HG03571 (cell line): ENCODE data around the gene PIEZO2.

Experiments used
- ATAC-seq: cut with Tn5 transposase; IDR thresholded peaks from one replicate; pipeline ENCODE4 v1.9.1; 2021; ENCODE audit not compliant: unreplicated experiment

PIEZO2 gene

DNA sequence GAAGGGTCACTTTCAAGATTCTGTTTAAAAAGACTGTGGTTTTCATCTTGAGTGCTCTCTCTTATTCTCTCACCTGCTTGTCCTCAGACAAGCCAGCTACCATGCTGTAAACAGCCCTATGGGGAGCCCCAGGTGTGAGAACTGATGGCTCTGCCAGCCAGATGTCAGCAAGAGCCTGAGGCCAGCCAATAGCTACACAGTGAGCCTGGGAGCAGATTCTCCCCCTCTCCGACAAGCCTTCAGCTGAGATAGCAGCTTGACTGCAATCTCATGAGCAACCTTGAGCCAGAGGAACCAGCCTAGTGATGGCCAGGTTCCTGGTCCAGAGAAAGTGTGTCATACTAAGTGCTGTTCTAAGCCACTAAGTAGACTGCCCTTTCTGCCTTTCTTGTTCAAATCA lies 351.5 kb downstream of the PIEZO2 start:
- no peak for ATAC-seq

DNA sequence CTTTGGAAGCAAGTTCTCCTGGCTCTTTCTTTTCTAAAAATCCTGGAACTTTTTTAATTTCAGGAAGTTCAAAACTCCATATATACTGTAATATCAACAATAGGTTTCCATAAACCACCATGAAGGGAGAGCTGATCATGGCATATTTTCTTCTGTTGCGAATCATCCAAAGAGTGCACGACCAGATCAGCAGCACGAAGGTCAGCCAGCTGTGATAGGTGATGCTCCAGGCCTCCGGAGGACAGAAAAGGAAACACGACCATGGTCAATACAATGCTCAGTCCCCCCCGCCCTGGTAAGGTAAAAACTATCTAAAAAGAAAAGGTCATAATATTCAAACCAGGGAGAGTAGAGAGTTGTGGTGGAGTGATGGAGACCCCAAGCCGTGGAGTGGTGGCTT lies 354.6 kb downstream of the PIEZO2 start:
- no peak for ATAC-seq

DNA sequence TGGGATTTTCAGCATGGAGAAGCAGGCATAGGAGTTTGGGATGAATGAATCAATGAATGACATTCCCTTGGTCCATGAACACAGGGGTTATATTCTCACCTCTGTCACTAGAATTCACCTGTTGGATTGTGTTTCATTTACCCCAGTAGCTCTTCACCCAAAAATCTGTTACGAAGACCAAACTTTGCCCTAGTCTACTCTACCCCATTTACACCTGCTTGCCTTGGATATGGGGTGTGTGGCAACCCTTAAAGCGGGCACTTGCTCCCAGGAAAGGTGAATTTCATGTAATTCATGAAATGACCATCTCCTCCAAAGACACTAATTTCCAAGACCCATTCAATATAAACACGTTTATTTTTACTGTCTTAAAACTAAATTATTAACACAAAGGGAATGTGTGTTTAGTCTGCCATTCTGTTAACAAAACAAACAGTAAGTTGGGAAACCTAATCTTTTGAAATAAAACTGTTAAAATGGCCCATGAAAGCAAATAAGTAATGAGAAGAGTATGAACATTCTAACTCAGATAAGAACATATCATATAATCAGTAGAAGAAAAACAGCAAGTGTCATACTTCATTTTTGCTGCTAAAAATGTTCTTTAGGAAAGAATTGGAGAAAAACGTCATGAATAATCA lies 355.5 kb downstream of the PIEZO2 start:
- ATAC-seq = no peak

DNA sequence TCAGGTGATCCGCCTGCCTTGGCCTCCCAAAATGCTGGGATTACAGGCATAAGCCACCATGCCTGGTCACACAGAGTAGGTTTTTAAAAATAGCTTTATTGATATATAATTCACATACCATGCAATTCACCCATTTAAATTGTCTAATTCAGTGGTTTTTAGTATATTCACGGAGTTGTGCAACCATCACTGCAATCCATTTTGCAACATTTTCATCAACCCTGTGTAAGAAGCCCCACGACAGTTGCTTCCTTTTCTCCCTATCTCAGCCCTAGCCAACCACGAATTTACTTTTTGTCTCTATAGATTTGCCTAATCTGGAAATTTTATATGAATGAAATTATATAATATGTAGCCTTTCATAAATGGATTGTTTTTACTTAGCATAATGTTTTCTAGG lies 357.2 kb downstream of the PIEZO2 start:
- ATAC-seq = no peak

DNA sequence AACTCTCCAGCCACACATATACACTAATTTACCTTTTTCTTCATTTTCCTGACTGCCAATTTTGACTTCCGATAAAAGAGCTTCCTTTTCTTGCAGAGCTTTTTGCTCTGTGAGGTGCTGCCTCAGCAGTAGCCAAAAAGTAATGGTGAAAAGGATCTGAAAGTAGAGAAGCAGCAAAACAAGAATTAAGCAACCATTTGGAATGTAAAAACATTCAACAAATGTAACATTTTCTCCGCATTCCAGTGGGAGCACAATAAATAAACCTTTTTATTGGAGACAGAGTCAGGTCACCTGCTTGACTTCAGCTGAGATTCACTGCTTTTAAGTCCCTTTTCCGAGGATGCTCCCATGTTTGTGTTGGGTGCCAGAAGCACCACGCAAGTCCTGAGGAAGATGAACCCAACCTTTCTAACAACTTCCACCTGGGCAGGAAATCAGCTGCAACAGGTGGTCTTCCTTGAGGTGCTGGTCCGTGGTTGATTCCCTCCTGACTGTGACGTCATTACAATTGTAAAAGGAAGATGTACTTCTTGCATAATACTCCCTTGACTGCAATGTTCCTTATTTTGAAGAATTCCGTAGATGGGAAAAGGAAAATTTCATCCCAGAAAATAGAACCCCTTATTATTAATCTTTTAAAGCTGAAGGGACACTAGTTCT lies 358.1 kb downstream of the PIEZO2 start:
- no peak for ATAC-seq

DNA sequence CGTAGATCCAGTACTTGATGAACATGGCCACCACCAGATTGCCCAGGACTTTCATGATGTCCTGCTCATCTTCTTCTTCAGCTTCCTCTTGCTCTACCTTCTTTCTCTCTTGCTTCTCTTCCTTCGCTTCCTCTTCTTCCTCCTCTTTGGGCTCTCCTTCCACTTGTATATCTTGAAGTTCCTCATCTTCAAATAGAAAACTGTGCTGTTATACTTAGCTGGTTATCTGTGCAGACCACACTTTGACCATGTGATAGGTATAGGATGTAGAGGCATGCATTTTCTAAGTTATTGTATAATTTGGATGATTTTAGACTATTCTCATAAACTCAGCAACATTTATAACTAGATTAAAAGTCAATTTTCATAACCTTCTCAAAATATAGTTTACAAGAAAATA lies 360.2 kb downstream of the PIEZO2 start:
- ATAC-seq = no peak

DNA sequence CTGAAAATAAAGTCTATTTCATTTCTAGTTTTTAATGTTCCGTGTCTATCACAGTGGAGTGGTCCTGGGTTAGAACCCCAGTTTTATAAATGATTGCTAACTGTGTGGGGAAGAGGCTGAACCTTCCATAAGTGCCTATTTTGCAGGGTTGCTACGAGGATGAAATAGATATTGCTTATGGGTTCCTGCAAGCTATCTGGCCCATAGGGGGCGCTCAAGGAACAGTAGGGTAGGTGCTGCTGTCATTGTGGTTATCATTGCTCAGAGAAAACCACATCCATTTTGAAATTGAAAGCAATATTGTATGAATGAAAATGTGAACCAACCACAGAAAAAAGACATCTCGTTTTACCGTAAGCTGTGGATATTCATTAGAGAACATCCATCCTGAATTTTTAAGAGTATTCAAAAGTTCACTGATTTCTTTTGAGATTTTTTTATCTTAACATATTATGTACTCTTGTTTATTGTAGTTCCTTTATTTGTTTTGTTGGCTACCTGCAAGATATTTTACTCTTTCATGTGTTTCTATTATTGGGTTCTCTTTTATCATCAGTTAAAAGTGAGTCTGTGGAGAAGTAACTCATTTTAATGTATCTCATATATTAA lies 362.0 kb downstream of the PIEZO2 start:
- peak; percentile 96 for ATAC-seq

DNA sequence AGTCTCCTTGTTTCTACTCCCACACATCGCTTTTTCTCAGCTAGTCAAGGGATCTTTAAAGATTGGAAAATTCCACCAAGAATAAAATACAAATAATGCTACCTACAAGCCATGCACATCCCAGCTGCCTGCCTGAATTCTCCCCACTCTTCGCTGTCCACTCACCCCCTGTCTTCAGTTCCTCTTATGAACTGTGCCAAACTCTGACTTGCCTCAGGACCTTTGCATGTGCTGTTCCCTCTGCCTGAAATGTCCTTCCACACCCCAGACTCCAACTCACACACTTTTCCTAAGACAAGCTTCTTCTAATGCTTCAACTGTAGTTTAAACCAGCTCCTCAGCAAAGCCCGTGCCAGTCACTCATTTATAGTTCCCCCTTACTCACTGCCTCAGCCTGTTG lies 363.6 kb downstream of the PIEZO2 start:
- ATAC-seq = no peak

DNA sequence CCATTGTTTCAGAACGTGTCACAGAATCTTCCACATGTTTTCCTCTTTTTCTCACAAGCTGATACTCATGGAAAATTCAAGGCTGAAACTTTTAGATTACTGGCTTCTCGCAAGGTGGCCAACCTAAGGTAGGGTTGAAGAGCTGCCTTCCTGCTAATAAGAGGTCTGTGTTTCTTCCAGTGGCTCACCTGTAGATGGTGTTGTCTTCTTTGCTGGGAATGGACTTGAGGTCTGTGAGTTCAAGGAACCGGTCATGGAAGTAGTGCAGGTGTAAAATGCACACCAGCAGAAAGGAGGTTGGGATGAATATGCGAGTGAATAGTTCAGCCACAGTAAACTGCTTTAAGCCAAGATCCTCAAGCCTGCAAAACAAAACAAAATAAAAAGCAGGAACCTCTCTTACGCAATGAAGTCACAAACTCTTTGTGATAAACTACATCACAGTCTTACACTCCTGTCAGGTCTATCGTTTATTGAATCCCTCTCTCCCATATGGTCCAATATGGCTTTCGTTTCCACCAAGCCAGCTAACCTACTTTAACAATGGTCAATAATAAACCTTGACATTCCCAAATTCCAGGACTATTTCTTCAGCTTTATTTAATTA lies 364.7 kb downstream of the PIEZO2 start:
- no peak for ATAC-seq

DNA sequence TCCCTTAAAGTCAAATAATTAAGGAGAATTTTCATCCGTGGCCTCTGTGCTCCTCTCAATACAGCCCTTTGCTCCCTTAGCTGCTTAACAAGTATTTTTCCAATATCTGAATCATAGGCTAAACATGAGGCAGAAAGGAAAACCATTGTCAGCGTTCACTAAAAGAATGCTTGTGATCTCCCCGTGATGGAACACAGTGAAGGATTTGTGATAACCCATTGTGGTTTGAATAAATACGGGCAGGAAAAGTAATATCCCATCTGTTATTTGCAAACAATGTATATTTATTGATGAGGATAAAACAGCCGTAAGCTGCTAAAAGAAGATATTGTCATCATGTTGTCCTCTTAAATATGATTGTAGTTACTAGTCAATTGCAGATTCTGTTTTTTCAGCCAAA lies 365.4 kb downstream of the PIEZO2 start:
- no peak for ATAC-seq

DNA sequence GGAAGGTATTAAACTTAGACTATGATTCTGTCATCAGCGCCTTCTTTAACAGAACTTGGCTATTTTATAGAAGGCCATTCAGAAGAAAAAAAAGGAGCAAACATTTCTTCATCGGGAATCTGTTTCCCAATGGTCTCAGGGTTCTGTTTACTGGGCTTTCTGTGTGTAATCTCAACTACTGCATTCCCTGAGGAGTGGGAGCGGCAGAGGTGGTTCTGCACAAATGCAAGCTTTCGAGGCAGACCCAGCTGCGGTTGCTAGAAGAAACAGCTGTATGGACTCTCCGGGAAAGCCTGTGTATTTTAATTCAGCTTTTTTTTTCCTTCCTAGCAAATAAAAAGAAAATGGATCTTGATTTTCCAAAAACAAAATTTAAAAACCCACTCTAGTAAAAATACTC lies 372.9 kb downstream of the PIEZO2 start:
- ATAC-seq = no peak

DNA sequence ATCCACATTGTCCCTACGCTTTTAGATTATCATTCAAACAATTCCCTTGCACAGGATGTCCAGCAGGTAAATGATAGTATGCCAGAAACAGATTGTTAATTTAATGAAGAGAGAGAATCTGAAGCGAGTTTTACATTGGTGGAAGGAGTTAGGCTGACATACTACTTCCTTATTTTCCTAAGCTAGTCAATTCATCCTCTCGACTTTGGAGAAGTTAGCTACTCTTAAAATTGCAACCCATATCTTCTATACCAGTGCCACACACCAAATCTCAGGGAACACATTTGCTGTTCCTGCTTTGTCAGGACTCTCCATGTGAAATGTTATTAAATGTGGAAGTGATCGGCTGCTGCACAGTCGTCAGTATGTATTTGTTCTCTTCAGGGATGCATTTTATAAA lies 374.3 kb downstream of the PIEZO2 start:
- ATAC-seq = no peak

DNA sequence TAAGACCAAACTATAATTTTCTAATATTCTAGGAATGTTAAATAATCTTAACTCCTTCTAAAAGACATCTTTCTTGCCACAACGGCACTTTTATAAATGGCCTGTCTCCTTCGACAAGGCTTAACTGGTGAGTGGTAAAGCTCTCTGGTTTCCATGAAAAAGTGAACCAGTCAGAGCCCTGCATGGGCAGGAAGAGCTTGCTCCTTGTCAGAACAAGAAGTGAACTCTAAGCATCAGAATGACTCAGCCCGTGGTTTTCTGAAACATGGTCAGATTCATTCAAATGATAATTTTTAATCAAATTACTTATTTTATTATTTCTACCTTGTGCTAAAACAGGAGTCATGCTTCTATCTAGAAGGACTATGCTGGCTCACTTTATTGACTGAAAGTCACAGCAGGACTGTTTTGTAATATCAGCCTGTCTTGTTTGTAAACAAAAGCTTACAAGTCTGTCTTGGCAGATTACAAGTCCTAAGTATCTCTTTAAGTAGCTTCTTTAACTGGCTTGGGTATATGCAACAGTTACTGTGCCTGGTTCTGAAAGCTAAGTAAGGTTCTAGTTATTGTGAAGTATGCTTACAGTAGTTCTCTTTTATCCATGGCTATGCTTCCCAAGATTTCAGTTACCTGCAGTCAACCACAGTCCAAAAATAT lies 378.2 kb downstream of the PIEZO2 start:
- no peak for ATAC-seq

DNA sequence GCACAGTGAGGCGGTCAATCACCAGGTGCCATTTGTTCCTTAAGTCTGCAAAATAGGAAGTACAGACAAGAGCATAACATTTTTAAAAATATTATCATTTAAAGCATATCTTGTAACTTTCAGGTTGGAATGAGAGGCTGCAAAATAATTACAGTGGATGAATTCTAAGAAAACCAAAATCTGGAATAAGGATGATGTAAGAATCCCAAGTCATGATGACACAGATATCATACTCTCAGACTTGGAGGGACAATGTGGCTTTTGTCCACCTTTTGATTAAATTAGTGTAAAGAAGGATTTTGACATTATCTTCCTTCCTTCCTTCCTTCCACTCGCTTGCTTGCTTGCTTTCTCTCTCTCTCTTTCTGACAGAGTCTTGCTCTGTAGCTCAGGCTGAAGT lies 379.1 kb downstream of the PIEZO2 start:
- no peak for ATAC-seq

DNA sequence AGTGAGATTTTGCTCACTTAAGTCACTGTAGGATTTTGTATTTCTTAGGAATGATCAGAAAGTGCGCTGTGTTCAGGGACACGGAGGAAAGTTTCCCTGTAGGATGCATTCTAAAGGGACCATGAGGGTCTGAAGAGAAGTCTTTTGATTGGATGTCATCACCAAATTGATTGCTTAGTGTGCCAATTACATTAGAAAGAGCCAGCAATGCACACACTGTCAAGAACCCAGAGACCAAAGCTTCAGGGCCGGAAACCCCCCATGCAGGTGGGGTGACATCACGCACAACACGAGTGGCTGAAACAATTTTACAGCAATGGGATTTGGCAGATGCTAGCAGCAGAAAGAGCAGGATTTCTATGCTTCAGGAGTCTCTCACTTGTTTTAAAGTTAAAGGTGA lies 381.1 kb downstream of the PIEZO2 start:
- no peak for ATAC-seq

DNA sequence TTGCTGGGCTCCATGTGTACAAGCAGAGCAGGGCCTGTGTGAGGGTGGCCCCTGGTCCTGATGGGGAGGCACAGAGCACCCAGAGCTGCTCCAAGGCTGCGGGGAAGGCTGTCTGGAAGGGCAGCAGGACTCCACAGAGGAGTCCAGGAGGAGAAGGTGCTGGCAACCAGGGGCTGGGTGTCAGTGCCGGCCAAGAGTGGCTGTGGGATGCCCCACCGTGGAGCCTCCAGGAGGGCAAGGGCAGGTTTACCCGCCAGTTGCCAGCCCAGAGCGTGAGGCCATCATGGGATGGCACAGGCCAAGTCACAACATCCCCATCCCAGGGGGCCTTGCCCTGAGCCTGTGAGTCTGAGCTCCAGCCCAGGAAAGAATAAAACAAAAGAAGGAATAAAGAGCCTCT lies 381.7 kb downstream of the PIEZO2 start:
- no peak for ATAC-seq

DNA sequence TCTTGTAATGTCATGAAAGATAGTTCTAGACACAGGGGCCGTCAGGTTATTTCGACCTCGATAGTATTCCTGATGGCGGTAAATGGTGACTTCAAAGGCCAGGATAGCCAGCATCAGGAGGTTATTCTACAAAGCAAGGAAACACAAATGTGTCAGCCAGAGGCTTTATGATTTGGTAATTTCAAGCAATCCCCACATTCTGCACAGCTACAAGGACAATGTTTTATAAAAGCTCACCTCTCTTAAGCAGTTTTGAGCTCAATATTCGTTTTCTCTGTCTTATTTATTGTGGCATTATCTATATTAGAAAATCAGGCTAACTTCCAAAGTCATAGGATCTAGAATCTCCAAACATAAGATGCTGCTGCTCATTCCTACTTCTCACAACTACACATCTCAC lies 388.4 kb downstream of the PIEZO2 start:
- ATAC-seq = no peak

DNA sequence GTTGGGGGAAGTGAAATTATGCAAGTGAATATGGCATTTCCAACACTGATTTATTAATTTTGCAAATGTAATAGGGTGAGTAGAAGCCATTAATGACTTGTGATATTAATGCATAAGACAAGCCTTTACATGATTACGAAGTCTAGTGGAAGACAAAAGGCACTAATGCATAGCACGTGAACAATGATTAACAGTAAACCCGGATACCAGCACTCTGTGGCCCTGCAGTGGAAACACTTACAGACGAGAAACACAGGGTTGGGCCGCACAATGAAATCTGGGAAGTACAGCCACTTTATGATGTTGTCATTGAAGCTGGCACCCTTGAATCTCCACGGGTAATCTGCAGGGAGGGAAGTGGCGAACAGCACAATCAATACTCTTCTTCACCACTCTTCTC lies 390.1 kb downstream of the PIEZO2 start:
- ATAC-seq = no peak

DNA sequence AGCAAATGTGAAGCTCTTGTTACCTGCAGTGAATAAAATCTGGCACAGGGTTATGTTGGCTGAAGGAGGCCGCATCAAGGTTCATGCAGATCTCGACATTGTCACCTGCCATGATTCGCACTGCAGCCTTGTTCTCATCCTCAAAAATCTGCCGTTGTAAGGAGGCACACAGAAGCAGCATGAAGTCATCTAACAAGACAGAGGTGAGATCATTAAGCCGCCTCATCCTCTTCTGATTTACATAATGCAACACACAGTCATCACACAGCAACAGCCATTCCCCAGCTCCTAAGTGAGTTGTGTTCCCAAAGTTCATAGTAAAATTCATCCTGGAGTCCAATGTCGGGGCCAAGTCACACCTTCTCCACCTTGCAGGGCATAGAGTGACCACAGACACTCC lies 391.4 kb downstream of the PIEZO2 start:
- no peak for ATAC-seq

DNA sequence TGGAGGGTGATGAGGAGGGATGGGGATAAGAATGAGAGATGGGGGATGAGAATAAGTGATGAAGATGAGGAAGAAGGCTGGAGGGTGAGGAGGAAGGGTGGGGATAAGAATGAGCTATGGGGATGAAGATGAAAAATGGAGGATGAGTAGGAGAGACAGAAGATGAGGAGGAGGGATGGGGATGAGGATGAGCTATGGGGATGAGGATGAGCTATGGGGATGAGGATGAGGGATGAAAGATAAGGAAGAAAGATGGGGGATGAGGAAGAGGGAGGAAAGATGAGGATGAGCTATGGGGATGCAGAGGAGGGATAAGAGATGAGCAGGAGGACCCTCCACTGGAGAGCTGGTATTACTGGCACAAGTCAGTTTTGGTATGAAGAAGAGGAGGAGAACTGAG lies 392.0 kb downstream of the PIEZO2 start:
- ATAC-seq = no peak

DNA sequence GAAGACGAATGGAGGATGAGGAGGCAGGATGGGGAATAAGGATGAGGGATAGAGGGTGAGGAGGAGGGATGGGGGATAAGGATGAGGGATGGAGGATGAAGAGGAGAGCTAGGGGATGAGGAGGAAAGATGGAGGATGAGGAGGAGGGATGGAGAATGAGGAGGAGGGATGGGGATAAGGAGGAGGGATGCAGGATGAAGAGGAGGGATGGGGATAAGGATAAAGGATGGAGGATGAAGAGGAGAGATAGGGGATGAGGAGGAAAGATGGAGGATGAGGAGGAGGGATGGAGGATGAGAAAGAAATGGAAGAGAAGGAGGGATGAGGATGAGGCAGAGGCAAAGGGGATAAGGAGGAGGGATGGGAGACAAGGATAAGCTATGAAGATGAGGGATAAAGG lies 393.5 kb downstream of the PIEZO2 start:
- no peak for ATAC-seq

DNA sequence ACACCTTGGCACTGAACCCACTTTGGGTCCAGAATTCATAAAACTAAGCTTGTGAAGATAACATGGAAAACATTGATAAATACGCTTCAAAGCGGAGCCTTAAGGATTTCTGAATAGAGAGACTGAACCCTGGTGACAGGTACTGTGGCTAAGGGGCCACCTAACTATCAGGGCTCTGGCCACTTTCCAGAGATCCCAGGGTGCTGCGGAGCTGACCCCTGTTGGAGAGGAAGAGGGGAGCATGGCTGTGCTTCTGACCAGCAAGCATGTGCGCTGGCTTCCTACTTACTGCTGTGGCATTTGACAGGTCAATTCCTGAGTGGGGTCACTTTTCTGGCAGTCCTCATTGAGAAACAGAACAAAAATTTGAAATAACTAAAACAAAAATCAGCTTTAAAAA lies 395.2 kb downstream of the PIEZO2 start:
- no peak for ATAC-seq
